GM12878 (cell line): ENCODE measurements around the gene TRIM45.

ENCODE experiments used
- ELK1 ChIP-seq: IDR thresholded peaks from 2 replicates; pipeline ENCODE4 v1.6.1; 2012; ENCODE audit warnings: low read depth, low read length, improper control_type of control experiment
- ESRRA ChIP-seq: IDR thresholded peaks from 2 replicates; pipeline ENCODE4 v1.6.1; 2012; ENCODE audit warnings: mild to moderate bottlenecking, low read length, improper control_type of control experiment
- EZH2 ChIP-seq: IDR thresholded peaks from 2 replicates; pipeline ENCODE4 v1.6.1; 2012; ENCODE audit warnings: low read depth, mild to moderate bottlenecking, control low read depth, inconsistent platforms, low read length, borderline replicate concordance; ENCODE audit not compliant: control insufficient read depth
- HDAC2 ChIP-seq: fragments of 200-600 bp; sonication (generic); IDR thresholded peaks from 2 replicates; pipeline ENCODE4 v1.6.1; 2017
- JUND ChIP-seq: IDR thresholded peaks from 2 replicates; pipeline ENCODE4 v1.6.1; 2012; ENCODE audit warnings: low read depth, mild to moderate bottlenecking, low read length, improper control_type of control experiment, moderate library complexity
- PBX3 ChIP-seq: IDR thresholded peaks from 2 replicates; pipeline ENCODE4 v1.6.1; 2011; ENCODE audit warnings: mild to moderate bottlenecking, low read depth, low read length, moderate library complexity; ENCODE audit not compliant: insufficient replicate concordance
- POLR2A ChIP-seq: IDR thresholded peaks from 2 replicates; pipeline ENCODE4 v1.6.1; 2011; ENCODE audit warnings: low read depth, mild to moderate bottlenecking, low read length
- POLR2AphosphoS5 ChIP-seq: IDR thresholded peaks from 2 replicates; pipeline ENCODE4 v1.6.1; 2011; ENCODE audit warnings: mild to moderate bottlenecking, low read length, inconsistent platforms
- RCOR1 ChIP-seq: conservative IDR thresholded peaks from 2 replicates; pipeline ENCODE4 v1.6.1; 2012; ENCODE audit warnings: low read depth, low read length, improper control_type of control experiment
- SPI1 ChIP-seq: IDR thresholded peaks from 2 replicates; pipeline ENCODE4 v1.6.1; 2011; ENCODE audit warnings: low read depth, mild to moderate bottlenecking, low read length, moderate library complexity, borderline replicate concordance; ENCODE audit not compliant: insufficient read depth
- TCF12 ChIP-seq: IDR thresholded peaks from 2 replicates; pipeline ENCODE4 v1.6.1; 2011; ENCODE audit warnings: low read depth, mild to moderate bottlenecking, low read length
- ZNF274 ChIP-seq: IDR thresholded peaks from one replicate; pipeline ENCODE4 v1.8.0; 2011; ENCODE audit not compliant: insufficient read length, insufficient read depth
- TF ChIP-seq, protein P1 (sequence below), 3 experiments: IDR thresholded peaks in 2 of 3; conservative IDR thresholded peaks in 1 of 3; 2 replicates each; pipeline ENCODE4 v1.5.1; 2011; ENCODE audit warnings: low read depth in 3 of 3, low read length in 3 of 3, mild to moderate bottlenecking in 3 of 3, control low read depth in 2 of 3, moderate library complexity in 2 of 3, inconsistent platforms in 1 of 3, mixed read lengths in 1 of 3; ENCODE audit not compliant: control insufficient read depth in 2 of 3, insufficient read depth in 1 of 3; ENCODE audit errors: extremely low read depth in 1 of 3

GRCh38 chr1:117127795-117128194, 6.2 kb upstream of the TRIM45 start:
- TF ChIP-seq, protein P1, sequence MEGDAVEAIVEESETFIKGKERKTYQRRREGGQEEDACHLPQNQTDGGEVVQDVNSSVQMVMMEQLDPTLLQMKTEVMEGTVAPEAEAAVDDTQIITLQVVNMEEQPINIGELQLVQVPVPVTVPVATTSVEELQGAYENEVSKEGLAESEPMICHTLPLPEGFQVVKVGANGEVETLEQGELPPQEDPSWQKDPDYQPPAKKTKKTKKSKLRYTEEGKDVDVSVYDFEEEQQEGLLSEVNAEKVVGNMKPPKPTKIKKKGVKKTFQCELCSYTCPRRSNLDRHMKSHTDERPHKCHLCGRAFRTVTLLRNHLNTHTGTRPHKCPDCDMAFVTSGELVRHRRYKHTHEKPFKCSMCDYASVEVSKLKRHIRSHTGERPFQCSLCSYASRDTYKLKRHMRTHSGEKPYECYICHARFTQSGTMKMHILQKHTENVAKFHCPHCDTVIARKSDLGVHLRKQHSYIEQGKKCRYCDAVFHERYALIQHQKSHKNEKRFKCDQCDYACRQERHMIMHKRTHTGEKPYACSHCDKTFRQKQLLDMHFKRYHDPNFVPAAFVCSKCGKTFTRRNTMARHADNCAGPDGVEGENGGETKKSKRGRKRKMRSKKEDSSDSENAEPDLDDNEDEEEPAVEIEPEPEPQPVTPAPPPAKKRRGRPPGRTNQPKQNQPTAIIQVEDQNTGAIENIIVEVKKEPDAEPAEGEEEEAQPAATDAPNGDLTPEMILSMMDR (IDR thresholded peaks at IDR 0.05 in 2 of 3, conservative IDR thresholded peaks at IDR 0.05 in 1 of 3; ENCODE audit: control insufficient read depth in 2 of 3, extremely low read depth in 1 of 3, insufficient read depth in 1 of 3, low read depth in 3 of 3, low read length in 3 of 3): no peak
- TF ChIP-seq EZH2 (no peak), PBX3 (no peak), ESRRA (no peak), POLR2AphosphoS5 (no peak), SPI1 (no peak), ZNF274 (no peak), POLR2A (no peak), ELK1 (no peak), RCOR1 (no peak), JUND (no peak), TCF12 (no peak), HDAC2 (no peak)
